Measurements from ENCODE around the gene TBC1D9B. TPM values are rescaled to one million over a fixed set of nuclear protein-coding genes. Genes with fewer than 3 reads are reported as not detected.

TBC1D9B gene
- total RNA-seq, 1 donor from 2014 or later, result 32.9 TPM

GRCh38 chr5:179812135-179812825, 95.4 kb downstream of the TBC1D9B start:
- Histone ChIP-seq H3K36me3 (ENCODE audit: control insufficient read depth in 3 of 3, insufficient read depth in 3 of 3, low read length in 3 of 3) (peaks cover 0 to 6% (median 4%) of the 10 kb centered on the region in 3 donors), H3K27me3 (ENCODE audit: control insufficient read depth in 3 of 3, insufficient read depth in 3 of 3, low read length in 3 of 3) (no peaks in the 10 kb centered on the region), H3K9ac (ENCODE audit: low read depth in 1 of 3, low read length in 3 of 3) (no peak overlapping the region), H3K27ac (ENCODE audit: low read depth, low read length) (no peak overlapping the region), H3K9me3 (ENCODE audit: control insufficient read depth in 3 of 3, low read length in 3 of 3) (no peaks in the 10 kb centered on the region), H3K4me1 (ENCODE audit: control insufficient read depth in 3 of 3, insufficient read depth in 3 of 3, low read length in 3 of 3) (peaks cover 1 to 5% (median 4%) of the 10 kb centered on the region in 3 donors), H3K4me3 (ENCODE audit: low read length in 3 of 3) (no peak overlapping the region)

Small RNA genes lying within 50 kb of the gene (small RNA-seq; reads per million reads assigned to genes)
- gene RF00019, result not detected

Other genes with a start within 250 kb of the TBC1D9B start
- gene CBY3, start 226.9 kb downstream of the TBC1D9B start, total RNA-seq, result not detected
- 259 TPM for gene CANX, start 208.9 kb downstream of the TBC1D9B start, total RNA-seq
- gene MAML1, start 175.1 kb downstream of the TBC1D9B start, total RNA-seq, result 7.8 TPM
- 3.7 TPM for gene LTC4S, start 113.9 kb downstream of the TBC1D9B start, total RNA-seq
- gene MGAT4B, start 101.0 kb downstream of the TBC1D9B start, total RNA-seq, result 32.4 TPM
- gene SQSTM1, start 87.0 kb downstream of the TBC1D9B start, total RNA-seq, result 54.8 TPM
- gene MRNIP, start 49.1 kb downstream of the TBC1D9B start, total RNA-seq, result 21.4 TPM
- gene RNF130, start 163.9 kb upstream of the TBC1D9B start, total RNA-seq, result 19.8 TPM